Activated CD4-positive, alpha-beta T cell treated with anti-CD3 and anti-CD28 coated beads for 24 hours (primary cell): ENCODE data around the gene PBRM1.

Experiments
- DNase-seq, 2 donors: peaks; one replicate each; pipeline ENCODE4 v3.0.0-alpha.2; 2020; ENCODE audit warnings: low read depth in 2 of 2

Gene PBRM1

GRCh38 chr3:52670621-52671521 lies 14.8 kb downstream of the PBRM1 start:
- no peak for DNase-seq

- DNase-seq = no peak
Observed at GRCh38 chr3:52663098-52663497, 22.6 kb downstream of the PBRM1 start.

- no peak for DNase-seq
Observed at GRCh38 chr3:52660046-52660445, 25.7 kb downstream of the PBRM1 start.

- no peak for DNase-seq
Observed at GRCh38 chr3:52655895-52656294, 29.8 kb downstream of the PBRM1 start.

GRCh38 chr3:52651592-52651991 lies 34.1 kb downstream of the PBRM1 start:
- DNase-seq = no peak

- DNase-seq = no peak
Observed at GRCh38 chr3:52650439-52650838, 35.3 kb downstream of the PBRM1 start.

GRCh38 chr3:52649461-52650210 lies 36.1 kb downstream of the PBRM1 start:
- no peak for DNase-seq

- DNase-seq = no peak
Observed at GRCh38 chr3:52645549-52645948, 40.2 kb downstream of the PBRM1 start.

- DNase-seq = no peak
Observed at GRCh38 chr3:52636673-52637072, 49.0 kb downstream of the PBRM1 start.

GRCh38 chr3:52633786-52634185 lies 51.9 kb downstream of the PBRM1 start:
- DNase-seq = no peak

- no peak for DNase-seq
Observed at GRCh38 chr3:52625041-52625440, 60.7 kb downstream of the PBRM1 start.

GRCh38 chr3:52623234-52623792 lies 62.4 kb downstream of the PBRM1 start:
- no peak for DNase-seq

- DNase-seq = no peak
Observed at GRCh38 chr3:52620580-52620979, 65.1 kb downstream of the PBRM1 start.

GRCh38 chr3:52615166-52615565 lies 70.5 kb downstream of the PBRM1 start:
- DNase-seq = no peak

- DNase-seq = no peak
Observed at GRCh38 chr3:52614689-52615088, 71.0 kb downstream of the PBRM1 start.

GRCh38 chr3:52609316-52609815 lies 76.3 kb downstream of the PBRM1 start:
- no peak for DNase-seq

GRCh38 chr3:52608337-52608736 lies 77.4 kb downstream of the PBRM1 start:
- no peak for DNase-seq

- DNase-seq = no peak
Observed at GRCh38 chr3:52606373-52607085, 79.2 kb downstream of the PBRM1 start.

- DNase-seq = no peak
Observed at GRCh38 chr3:52600258-52600657, 85.5 kb downstream of the PBRM1 start.

GRCh38 chr3:52596658-52597265 lies 89.0 kb downstream of the PBRM1 start:
- DNase-seq = no peak

GRCh38 chr3:52593103-52593502 lies 92.6 kb downstream of the PBRM1 start:
- no peak for DNase-seq
